HG03095 (cell line): ENCODE data around the gene PSMC4.

Source experiments
- ATAC-seq: cut with Tn5 transposase; IDR thresholded peaks from one replicate; pipeline ENCODE4 v1.9.1; 2021; ENCODE audit warnings: moderate library complexity; ENCODE audit not compliant: unreplicated experiment

Gene PSMC4

GRCh38 chr19:39987167-39987566, 16.2 kb downstream of the PSMC4 start:
- no peak for ATAC-seq

- no peak for ATAC-seq
Measured at GRCh38 chr19:39987596-39987995, 16.6 kb downstream of the PSMC4 start.

DNA sequence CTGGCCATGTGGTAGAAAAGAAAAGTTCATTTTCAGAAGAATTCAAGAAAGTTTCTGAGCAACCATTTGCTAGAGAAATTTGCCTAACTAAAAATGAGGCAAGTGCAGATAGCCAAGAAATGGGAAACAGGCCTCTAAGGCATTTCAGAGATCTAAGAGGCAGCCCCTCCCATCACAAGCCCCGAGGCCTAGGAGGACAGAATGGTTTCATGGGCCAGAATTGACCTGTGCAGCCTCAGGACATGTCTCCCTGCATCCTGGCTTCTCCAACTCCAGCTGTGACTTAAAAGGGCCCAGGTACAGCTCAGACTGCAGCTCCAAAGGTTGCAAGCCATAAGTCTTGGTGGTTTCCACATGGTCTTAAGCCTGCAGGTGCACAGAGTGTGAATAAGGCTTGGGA, 22.6 kb downstream of the PSMC4 start:
- no peak for ATAC-seq

- ATAC-seq, result no peak
Measured at GRCh38 chr19:39994361-39994760, 23.4 kb downstream of the PSMC4 start.

GRCh38 chr19:39995794-39996193, 24.8 kb downstream of the PSMC4 start:
- no peak for ATAC-seq

DNA sequence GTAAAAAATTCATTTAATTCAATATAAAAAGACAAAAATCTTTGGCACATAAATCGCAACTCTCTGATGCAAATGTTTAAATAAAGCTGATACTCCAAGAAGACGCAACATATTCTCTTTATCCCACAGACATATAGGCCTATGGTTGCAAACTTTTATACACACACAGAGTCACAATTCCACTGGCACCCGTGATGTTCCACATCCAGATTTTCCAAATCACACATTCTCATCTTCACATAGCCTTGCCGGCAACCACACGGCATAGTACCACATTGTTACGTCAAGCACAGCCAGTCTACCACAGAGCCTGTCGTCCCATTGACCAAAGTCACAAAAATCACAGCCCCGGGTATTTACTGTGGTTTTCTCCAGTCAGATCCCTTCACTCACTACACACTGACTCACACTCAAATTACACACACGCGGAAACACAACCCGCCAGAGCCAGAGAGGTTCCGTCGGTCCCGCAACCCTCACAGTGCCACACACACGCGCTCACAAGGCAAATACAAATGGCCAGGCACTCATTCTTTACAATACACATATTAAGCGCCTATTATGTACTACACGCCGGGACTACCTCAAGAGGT, 25.3 kb downstream of the PSMC4 start:
- ATAC-seq, result peak; percentile 29

GRCh38 chr19:39996811-39997637, 26.1 kb downstream of the PSMC4 start, which contains the start of gene ZNF546:
Gene ZNF546 (plus strand): TSS chr19:39997060. CDS start chr19:39998327, 1,267 bp downstream.
- peak; percentile 88 for ATAC-seq

GRCh38 chr19:39997638-39998216, 26.8 kb downstream of the PSMC4 start:
- ATAC-seq, result no peak

GRCh38 chr19:39998501-39998900, 27.5 kb downstream of the PSMC4 start:
- ATAC-seq, result no peak

GRCh38 chr19:40005691-40006272, 34.8 kb downstream of the PSMC4 start:
- ATAC-seq, result no peak

- ATAC-seq, result no peak
Measured at GRCh38 chr19:40006273-40006691, 35.3 kb downstream of the PSMC4 start.

GRCh38 chr19:40009674-40010073, 38.7 kb downstream of the PSMC4 start:
- ATAC-seq, result no peak

DNA sequence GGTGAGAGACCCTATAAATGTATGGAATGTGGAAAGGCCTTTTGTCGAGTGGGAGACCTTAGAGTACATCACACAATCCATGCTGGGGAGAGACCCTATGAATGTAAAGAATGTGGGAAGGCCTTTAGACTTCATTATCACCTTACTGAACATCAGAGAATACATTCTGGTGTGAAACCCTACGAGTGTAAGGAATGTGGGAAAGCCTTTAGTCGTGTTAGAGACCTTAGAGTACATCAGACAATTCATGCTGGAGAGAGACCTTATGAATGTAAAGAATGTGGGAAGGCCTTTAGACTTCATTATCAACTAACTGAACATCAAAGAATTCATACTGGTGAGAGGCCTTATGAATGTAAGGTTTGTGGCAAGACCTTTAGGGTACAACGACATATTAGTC, 43.0 kb downstream of the PSMC4 start:
- no peak for ATAC-seq

DNA sequence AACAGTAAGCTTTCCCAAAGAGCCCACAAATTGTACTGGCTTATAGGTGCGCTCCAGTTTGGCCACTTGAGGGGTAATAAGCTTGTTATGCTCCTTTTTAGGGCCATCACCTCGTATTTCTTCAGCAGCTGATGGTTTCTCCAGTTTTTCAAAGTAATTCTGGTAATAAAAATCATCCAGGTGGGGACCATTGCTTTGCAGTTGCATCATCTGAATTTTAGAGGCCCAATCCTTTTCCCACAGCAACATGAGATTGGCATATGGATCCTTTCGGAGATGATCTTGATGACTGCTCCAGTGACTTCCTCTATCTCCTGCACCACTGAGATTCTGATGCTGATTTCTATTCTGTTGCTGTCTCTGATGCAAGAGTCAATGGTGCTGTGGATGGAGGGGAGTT, 53.0 kb downstream of the PSMC4 start:
- no peak for ATAC-seq

GRCh38 chr19:40025938-40026596, 55.1 kb downstream of the PSMC4 start:
- no peak for ATAC-seq

DNA sequence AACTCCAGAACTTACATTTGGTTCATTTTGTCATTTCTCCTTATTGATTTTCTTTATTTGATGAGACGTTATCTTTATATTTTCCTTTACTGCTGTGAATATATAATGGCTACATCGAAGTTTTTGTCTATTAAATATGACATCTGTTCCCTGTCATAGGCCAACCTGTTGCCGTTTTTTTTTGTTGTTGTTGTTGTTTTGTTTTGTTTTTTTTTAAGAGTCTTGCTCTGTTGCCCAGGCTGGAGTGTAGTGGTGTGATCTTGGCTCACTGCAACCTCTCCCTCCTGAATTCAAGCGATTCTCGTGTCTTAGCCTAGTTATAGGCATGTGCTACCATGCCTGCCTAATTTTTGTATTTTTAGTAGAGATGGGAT, 55.6 kb downstream of the PSMC4 start:
- ATAC-seq, result no peak
